ENCODE results near the gene SERPINE2.

DNA sequence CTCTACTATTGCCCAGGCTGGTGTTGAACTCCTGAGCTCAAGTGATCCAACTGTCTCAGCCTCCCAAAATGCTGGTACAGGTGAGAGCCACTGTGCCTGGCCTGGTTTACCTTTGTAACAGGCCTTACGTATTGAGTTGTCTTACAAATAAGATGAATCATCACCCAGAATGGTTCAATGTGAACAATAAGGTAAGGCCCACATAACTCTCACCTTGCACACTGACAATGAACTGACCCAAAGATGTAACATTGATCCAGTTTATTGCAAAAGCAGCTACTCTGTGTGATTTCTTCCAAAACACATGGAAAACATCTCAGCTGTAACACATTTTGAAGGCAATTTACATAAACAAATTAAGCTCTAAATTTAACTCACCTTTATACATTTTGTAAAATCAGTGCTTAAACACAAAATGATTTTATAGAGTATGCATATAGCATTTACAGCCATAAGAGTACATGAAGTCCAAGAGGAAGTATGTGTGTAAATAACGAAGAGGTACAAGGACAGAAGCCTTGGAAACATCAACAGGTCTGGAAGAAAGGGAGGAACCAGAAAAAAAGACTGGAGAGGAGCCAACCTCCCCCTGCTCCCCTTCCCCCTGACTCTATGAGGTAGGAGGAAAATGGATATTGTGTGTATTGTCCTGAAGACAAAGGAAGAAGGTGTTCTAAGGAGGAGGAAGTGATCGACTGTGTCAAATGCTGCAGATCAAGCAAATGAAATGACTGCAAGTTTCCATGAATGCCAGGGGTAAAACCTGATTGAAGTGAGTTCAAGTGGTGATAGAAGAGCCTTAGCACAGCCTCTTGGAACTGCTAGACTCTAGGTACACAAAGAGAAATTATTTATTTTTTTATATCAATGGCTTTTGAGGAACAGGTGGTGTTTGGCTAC is 88.4 kb downstream of the SERPINE2 start:
- TF ChIP-seq CTCF (IDR thresholded peaks at IDR 0.05; ENCODE audit: insufficient read depth, low read length, poor library complexity, severe bottlenecking) = no peak
- TF ChIP-seq EZH2phosphoT487 (conservative IDR thresholded peaks at IDR 0.05; ENCODE audit: low read length) = no peak

All from SU-DHL-6 (cell line).